ENCODE data around the gene EDN1.

DNA sequence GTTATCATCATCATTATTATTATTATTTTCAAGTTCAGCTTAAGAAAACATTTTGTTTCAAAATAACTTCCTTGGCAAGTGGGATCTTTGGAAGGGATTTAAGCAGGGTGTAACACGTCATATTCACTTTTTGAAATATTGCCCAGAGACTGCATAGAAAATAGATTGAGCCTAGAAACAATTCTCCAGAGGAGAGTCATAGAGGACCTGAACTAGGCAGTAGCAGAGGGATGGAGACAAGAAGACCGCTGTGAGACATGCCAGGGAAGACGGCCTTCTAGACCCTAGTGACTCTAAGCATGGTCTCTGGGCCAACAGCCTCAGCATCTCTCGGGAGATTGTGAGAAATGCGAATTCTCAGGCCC is 55.5 kb downstream of the EDN1 start:
- TF ChIP-seq NR2C1 (IDR thresholded peaks at IDR 0.05) (no peak), CTCF (IDR thresholded peaks at IDR 0.05 in 2 of 3, conservative IDR thresholded peaks at IDR 0.05 in 1 of 3; ENCODE audit: control insufficient read depth in 2 of 3, extremely low read depth in 1 of 3, insufficient read depth in 1 of 3, low read depth in 3 of 3, low read length in 3 of 3) (no peak), NFYB (IDR thresholded peaks at IDR 0.05; ENCODE audit: insufficient read depth, low read depth, low read length) (no peak), CBFB (IDR thresholded peaks at IDR 0.05; ENCODE audit: low read depth) (no peak), STAT3 (IDR thresholded peaks at IDR 0.05; ENCODE audit: low read depth, low read length) (no peak), ZNF24 (IDR thresholded peaks at IDR 0.05) (no peak), YY1 (IDR thresholded peaks at IDR 0.05; ENCODE audit: low read depth, low read length) (no peak), MTA2 (IDR thresholded peaks at IDR 0.05; ENCODE audit: low read depth) (no peak), ZNF217 (IDR thresholded peaks at IDR 0.05) (no peak)
- TF ChIP-seq, protein P1, sequence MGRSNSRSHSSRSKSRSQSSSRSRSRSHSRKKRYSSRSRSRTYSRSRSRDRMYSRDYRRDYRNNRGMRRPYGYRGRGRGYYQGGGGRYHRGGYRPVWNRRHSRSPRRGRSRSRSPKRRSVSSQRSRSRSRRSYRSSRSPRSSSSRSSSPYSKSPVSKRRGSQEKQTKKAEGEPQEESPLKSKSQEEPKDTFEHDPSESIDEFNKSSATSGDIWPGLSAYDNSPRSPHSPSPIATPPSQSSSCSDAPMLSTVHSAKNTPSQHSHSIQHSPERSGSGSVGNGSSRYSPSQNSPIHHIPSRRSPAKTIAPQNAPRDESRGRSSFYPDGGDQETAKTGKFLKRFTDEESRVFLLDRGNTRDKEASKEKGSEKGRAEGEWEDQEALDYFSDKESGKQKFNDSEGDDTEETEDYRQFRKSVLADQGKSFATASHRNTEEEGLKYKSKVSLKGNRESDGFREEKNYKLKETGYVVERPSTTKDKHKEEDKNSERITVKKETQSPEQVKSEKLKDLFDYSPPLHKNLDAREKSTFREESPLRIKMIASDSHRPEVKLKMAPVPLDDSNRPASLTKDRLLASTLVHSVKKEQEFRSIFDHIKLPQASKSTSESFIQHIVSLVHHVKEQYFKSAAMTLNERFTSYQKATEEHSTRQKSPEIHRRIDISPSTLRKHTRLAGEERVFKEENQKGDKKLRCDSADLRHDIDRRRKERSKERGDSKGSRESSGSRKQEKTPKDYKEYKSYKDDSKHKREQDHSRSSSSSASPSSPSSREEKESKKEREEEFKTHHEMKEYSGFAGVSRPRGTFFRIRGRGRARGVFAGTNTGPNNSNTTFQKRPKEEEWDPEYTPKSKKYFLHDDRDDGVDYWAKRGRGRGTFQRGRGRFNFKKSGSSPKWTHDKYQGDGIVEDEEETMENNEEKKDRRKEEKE (IDR thresholded peaks at IDR 0.05), result no peak
